Urothelium cell line (cell line): ENCODE measurements around the gene PGM5.
"Not testable (repeated sequence)": the region's sequence is repeated elsewhere in the genome, so short reads cannot be mapped to it uniquely, and the experiment has no call there.

Experiments used
- DNase-seq: peaks from one replicate; pipeline ENCODE4 v3.0.0; 2011; ENCODE audit warnings: low spot score, mixed read lengths
- FAIRE-seq: peaks from 2 replicates; lab custom pipeline; 2011; peaks lifted over from hg19 to GRCh38; lab: Jason Lieb, UNC

PGM5 gene

GRCh38 chr9:68356380-68357118, at the start of gene PGM5:
Gene PGM5 (plus strand): TSS chr9:68356611. CDS start chr9:68357128, 517 bp downstream.
- not testable (repeated sequence) for DNase-seq, FAIRE-seq

- not testable (repeated sequence) for DNase-seq, FAIRE-seq
Measured at GRCh38 chr9:68307127-68307526, 49.3 kb upstream of the PGM5 start.

- FAIRE-seq = not testable (repeated sequence)
Measured at GRCh38 chr9:68307654-68308053, 48.8 kb upstream of the PGM5 start.

GRCh38 chr9:68311208-68311607, 45.2 kb upstream of the PGM5 start:
- FAIRE-seq, DNase-seq: not testable (repeated sequence)

More at GRCh38 chr9:68307654-68308053, 48.8 kb upstream of the PGM5 start:
- DNase-seq = not testable (repeated sequence)

- FAIRE-seq, DNase-seq: not testable (repeated sequence)
Measured at GRCh38 chr9:68318209-68318608, 38.2 kb upstream of the PGM5 start.

GRCh38 chr9:68323749-68324148, 32.7 kb upstream of the PGM5 start:
- FAIRE-seq, DNase-seq: not testable (repeated sequence)

GRCh38 chr9:68324518-68324917, 31.9 kb upstream of the PGM5 start:
- FAIRE-seq = not testable (repeated sequence)

GRCh38 chr9:68329106-68329505, 27.3 kb upstream of the PGM5 start:
- DNase-seq, FAIRE-seq: not testable (repeated sequence)

More at GRCh38 chr9:68324518-68324917, 31.9 kb upstream of the PGM5 start:
- DNase-seq = not testable (repeated sequence)

- DNase-seq, FAIRE-seq: not testable (repeated sequence)
Measured at GRCh38 chr9:68330531-68331173, 25.8 kb upstream of the PGM5 start.

- DNase-seq, FAIRE-seq: not testable (repeated sequence)
Measured at GRCh38 chr9:68332122-68332521, 24.3 kb upstream of the PGM5 start.

- not testable (repeated sequence) for FAIRE-seq, DNase-seq
Measured at GRCh38 chr9:68335935-68336334, 20.5 kb upstream of the PGM5 start.

- not testable (repeated sequence) for DNase-seq, FAIRE-seq
Measured at GRCh38 chr9:68336639-68337339, 19.6 kb upstream of the PGM5 start.

- not testable (repeated sequence) for FAIRE-seq, DNase-seq
Measured at GRCh38 chr9:68338000-68338399, 18.4 kb upstream of the PGM5 start.

- not testable (repeated sequence) for FAIRE-seq, DNase-seq
Measured at GRCh38 chr9:68342265-68343025, 14.0 kb upstream of the PGM5 start.

GRCh38 chr9:68343242-68343641, 13.2 kb upstream of the PGM5 start:
- FAIRE-seq, DNase-seq: not testable (repeated sequence)

GRCh38 chr9:68343992-68344391, 12.4 kb upstream of the PGM5 start:
- not testable (repeated sequence) for FAIRE-seq, DNase-seq

- not testable (repeated sequence) for DNase-seq, FAIRE-seq
Measured at GRCh38 chr9:68351689-68352088, 4.7 kb upstream of the PGM5 start.

GRCh38 chr9:68355993-68356379, 425 bp upstream of the PGM5 start:
- DNase-seq, FAIRE-seq: not testable (repeated sequence)

- DNase-seq, FAIRE-seq: not testable (repeated sequence)
Measured at GRCh38 chr9:68357119-68357714, 806 bp downstream of the PGM5 start.
